NCI-H774 (cell line): Measurements from ENCODE around the gene MINDY4.

Experiments
- DNase-seq: peaks from one replicate; lab custom pipeline; 2025; lab: John Stamatoyannopoulos, UW

Gene MINDY4

DNA sequence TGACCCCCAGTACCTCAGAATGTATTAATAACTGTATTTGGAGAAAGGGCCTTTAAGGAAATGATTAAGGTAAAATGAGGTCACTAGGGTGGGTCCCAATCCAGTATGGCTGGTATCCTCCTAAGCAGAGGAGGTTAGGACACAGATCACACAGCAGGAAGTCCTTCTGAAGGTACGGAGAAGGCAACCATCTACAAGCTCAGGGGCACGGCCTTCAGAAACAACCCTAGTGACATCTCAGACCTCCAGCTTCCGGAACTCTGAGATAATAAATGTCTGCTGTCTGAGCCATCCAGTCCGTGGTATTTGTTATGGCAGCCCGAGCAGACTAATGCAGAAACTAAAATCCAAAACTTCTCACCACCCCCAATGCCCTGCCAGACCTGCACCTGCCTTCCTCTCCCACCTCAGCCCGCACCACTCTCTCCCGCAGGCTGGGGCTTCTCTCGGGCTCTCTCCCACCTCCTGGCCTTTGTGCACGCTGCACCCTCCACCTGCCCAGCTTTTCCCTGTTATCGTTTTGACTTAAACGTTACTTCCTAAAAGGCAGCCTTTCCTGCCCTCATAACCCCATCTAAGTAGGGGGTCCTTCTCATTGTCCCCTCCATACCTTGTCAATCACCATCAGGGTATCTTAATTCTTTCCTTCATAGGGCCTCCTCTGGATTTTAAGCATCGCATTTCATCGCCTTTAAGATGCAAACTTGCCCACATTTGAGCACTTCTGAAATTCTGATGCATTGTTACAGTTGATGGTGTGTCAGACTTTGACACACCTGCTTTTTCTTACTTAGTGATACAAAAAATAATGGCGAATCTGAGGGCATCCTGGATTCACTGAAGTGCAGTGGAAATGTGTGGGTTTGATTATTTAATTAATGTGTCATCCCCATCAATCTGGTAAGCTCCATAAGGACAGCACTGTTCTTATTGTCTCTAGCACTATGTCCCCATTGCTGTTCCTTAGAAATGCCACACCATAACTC, 108.2 kb downstream of the MINDY4 start:
- no peak for DNase-seq

DNA sequence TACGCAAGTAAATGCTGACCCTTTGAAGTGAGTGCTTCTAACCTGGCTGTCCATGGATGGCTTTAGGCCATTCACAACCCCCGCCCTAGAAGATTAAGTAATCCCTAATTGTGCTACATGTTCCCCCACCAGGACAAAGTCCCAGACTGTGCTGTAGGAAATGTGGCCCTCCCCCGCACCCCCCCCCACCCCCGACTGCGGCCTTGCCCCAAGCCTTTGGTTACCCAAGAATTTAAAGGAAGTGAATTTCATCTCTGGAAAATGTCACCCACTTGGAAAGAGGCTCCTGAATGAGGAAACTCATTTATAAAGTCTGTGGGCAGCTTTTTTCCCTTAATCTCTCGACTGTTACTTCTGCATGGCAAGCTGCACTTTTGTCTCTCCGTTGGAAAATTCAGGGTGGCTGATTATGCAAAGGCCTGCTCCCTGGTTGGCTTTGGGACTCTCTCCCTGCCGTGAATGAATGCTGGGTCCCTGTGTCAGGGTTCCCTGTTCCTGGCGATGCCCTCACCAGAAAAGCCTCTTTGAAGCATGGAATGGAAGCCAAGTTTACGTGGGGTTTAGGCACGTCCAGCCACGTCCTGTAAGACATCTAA, 109.0 kb downstream of the MINDY4 start:
- no peak for DNase-seq

DNA sequence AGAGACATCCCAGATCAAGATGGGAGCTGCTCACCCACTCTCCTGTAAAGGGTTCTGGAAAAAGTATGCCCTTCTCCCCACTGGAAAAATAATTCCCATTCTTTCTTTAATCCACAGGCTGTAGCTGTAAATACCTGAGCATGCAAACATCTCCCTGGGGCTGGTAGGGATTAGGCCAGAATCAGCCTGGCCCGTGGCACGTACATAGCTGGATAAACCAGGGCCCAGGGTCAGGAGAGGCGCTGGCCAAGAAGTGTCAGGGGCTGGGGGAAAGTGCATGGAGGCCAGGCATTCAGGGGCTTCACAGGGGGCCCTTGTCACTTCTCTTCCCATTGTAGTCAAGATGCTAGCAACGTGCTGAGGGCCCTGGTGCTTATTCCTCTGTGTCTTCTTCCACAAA, 109.7 kb downstream of the MINDY4 start:
- no peak for DNase-seq

DNA sequence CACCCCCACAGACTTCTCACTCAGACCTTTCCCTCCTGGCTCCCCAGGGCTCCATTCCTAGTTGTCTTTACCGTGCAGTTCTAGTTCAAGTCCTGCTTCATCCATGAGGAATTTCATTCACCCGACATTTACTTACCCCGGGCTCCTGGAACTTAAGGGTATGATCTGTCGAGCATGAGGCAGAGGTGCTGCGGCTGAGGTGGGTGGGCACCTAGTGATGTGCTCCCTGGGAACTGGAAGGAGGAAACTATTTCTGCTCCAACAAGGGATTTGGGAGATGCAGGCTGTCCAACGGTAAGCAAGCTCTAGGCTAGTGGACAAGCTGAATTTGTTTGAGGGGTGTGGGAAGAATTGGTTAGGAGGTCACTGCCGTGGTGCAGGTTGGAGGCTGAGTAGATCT, 110.2 kb downstream of the MINDY4 start:
- no peak for DNase-seq

DNA sequence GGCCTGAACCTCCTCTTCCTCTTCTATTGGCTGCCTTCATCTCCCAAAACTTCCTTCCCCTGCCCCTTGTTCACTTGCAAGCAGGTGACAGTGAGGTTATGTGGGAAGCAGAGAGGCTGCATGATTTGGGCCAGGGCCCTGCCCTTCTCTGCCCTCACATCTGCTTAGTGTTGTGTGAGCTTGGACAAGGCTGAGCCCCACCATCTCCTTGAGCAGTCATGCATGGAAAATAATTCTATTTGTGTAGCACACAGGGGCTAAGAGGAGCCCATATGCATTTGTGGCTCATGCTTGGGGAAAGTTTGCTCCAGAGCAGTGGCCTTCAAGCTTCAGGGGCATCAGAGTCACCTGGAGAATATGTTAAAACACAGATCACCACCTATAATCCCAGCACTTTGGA, 113.7 kb downstream of the MINDY4 start:
- no peak for DNase-seq

DNA sequence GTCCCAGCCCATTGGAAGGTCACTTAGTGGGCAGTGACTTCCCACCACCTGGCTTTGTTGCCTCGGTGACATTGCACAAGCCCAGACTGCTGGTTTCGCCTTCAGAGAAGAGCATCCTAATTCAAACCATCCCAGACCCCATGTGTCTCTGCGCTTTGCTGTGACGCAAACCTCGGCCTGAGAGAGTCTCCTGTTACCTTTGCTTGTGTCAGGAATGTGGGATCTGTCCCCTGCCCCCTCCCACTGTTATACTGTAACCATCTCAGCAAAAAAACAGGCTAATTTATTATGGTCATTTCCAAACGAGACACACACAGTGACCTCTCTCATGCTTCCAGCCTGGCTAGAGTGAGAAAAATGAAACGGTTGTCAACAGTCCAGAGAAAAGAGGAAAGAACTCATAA, 115.4 kb downstream of the MINDY4 start:
- no peak for DNase-seq

DNA sequence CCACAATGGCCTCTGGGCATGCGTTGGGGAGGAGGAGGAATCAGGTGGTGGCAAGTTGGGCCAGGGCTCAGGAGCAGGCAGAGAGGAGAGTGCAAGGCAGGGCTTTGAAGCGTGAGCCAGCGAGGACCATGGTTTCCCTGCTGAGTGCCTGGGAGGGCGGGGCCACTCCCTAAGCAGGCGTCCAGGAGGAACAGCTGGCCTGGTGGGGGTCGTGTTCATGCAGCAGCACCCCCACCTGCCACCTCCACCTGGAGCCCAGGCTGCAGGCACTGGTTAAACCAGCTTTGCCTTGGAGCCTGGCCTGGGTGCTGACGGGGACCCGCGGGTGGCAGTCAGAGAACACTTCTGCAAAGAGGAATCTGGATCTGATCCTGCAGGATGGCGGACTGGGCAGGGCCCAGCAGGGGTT, 116.3 kb downstream of the MINDY4 start:
- DNase-seq, result no peak

DNA sequence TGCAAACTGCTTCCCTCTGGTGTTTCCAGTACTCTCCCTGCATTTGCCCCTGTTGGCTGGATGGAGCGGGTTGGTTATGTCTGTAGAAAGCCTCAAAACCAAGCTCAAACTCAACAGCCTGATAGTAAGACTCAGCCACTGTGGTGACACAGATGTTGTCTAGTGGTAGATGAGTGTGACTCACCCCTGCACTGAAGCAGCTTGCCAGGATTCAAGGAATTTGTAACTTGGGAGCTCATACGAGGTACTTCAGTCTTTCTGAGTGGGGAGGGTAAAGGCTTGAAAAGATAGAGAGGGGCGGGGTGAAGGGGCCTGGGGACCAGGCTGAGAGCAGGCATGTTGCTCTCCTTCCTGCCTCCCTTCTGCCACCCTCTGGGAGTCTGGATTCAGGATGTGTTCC, 117.5 kb downstream of the MINDY4 start:
- DNase-seq, result no peak

DNA sequence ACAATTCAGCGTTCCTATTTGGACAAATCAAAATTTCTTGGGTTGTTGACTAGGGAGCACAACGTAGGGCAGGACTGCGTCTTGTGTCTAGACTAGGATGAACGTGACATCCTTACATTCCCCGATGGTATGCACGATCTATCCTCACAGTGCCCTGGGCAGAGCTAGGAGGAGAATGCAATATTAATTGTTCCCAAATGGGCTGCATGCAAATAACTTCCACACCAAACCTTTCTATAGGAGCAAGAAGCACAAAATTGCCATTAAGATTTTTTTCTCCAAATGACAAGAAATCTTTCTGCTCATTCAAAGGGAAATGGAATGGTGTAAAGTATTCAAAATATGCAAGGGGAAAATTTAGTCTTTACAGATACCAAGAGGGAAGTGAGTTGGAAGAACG, 119.0 kb downstream of the MINDY4 start:
- no peak for DNase-seq

DNA sequence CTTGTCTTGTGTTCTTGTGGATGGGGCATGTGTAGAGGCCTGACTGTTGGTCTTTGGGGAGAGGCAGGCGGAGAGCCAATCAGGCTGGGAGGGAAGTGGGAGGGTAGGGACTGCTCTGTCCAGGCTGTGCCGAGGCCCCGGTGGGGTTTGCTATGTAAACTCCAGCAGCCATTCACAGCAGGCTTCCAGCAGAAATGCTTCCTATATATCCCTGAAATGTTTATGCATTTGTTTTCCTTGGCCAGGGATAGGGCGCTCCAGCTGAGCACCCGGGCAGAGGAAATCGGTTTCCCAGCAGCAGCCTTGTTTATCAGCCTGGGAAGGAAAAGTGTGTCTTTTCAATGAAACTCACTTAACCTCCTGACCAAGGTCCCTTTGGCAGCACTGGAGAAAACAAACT, 122.1 kb downstream of the MINDY4 start:
- DNase-seq, result no peak

DNA sequence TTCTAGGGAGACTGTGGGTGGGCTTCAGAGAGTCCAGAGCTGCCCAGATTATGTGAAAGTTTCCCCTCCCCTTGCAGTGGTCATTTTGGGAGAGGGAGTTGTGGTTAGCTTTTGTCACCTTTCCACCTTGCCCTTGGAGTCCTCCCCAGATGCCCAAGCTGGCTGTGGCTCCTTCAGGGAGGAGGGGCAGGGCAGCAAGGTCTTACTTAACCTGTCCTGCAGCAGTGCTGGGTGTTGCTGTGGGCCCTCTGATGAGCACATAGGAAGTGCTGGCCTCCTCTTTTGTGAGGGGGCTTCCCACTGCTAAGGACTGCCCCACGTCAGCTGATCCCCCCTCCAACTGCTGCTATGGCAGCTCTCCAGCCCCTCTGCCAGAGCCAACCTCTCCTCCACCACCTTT, 122.8 kb downstream of the MINDY4 start:
- DNase-seq, result no peak

DNA sequence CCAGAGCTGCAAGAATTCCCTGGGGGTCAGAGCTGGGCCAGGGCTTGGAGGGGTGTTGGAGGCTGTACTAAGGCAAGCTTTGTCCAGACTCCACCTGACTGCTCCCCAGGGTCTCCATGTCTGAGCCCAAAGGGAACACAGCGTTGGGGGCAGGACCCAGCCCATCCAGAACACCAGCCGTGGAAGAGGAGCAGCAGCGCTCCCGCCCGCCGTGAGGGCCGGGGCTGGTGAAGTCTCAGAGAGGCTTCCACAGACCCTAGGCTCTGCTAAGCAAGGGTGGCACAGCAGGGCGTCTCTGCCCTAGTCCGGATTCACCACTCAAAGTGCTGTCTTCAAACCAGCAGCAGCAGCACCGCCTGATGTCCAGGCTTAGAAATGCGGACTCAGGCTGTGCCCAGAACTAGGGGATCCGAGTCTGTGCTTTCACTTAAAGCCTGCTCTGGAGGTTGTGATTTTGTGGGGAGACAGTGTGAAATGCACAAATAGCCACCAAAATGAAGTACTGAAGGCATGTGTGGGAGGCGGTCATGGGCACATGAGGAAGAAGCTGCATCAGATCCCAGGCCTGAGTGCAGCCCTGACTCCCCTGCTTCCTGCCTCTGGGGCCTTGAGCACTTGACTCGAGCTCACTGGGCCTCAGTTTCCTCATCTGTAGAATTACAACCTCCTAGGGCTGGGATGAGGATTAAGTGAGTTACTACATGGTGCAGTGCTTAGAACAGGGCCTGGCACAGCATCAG, 123.8 kb downstream of the MINDY4 start:
- no peak for DNase-seq

DNA sequence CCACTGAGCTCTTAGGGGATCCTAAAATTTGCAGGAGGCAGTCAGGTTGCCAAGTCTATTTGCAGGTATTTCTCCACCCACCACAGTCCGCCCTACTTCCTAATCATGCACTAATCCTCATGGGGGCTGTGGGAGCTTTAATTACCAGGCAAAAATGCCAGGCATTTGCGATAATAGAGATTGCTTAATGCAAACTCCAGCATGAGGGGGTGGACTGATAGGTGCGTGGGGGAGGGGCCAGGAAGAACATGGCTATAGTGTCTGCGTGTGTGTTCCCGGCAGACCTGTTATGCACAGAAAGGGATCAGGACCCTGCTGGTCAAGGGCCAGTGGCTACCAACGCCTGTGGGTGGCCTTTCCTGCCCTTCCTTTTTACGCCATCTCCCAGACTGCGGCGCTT, 124.8 kb downstream of the MINDY4 start:
- no peak for DNase-seq

DNA sequence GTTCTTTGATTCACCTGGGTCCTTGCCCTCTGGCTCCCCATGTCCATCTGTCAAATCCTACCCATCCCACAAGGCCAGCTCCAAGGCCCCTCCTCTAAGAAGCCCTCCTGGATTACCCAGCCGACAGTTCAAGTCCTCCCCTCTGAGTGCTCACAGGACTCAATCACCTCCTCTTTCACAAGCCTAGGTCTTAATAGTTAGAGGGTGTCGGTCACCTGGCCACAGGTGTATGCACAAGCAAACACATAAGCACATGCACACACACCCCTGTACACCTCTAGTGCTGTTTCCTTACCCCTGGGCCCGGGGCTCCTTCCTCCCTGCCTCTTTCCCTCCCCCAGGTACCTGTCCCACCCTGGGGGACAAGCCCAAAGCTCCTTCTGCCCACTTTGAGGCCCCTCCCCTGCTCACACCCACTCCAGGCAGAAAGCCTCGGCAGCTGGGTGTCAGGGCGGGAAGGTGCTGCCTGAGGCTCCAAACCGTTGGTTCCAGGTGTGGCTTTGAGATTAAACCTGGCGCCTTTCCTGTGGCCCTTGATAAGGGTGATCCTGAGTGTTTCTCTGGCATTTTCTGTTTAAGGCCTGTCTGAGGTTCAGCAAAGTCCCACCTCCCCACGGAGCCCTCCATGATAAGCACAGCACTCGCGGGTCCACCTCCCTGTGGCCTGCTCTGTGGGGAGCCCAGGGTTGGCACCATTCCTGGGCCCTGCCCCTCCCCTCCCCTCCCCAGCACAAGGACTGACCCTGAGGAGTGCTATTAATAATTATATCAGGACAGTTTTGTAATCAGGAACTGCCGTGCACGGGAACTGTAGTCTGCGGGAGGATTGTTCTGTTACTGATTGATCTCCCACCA, 125.8 kb downstream of the MINDY4 start:
- DNase-seq, result no peak

DNA sequence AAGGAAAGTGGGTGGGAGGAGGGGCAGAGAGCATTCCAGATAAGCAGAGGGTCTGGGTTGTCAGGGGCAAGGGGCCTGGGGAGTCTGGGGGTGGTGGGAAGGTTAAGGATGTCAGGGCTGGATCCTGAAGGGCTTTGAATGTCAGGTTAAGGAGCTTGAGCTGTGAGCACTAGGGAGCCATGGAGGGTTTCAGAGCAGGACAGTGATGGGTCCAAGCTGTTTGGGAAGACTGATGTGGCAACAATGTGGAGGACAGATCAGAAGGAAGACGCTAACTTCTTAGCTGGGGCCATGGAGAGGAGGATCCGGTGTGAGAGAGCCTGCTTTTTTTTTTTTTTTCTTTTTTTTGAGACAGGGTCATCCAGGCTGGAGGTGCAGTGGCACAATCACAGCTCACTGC, 126.6 kb downstream of the MINDY4 start:
- DNase-seq, result no peak

DNA sequence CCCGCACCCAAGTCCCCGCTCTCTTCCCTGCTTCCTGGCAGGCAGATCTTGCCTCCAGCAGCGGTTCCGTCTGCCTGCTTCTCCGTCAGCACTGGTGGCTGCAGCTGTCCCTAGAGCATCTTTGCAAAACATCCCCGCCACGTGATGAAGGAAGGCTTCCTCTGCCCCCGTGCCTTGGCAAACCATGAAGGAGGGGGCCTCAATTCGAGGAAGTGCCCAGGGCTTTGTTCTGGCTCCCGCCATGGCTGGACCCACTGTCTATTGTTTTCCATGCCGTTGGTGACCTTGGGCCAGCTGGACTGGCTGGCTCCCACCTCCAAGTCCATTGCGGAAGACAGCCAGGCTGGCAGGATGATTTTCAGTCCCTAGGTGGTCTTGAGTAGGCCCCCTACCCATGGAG, 127.2 kb downstream of the MINDY4 start:
- DNase-seq, result no peak

DNA sequence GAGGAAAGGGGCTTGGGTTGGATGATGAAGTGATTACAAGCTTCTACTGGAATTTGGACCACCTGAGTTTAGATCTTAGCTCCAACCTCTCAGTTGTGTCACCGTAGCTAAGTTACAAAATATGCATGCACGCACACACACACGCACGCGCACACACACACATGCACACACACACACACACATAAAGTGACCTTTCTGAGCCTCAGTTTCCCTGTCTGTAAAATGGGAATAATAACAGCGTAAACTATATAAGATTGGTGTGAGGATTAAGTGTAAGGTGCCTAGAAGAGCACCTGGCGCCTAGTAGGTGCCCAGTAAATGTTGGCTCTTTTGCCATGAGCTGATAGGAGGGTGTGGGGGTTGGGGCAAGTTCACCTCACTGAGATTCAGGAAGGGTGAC, 127.8 kb downstream of the MINDY4 start:
- no peak for DNase-seq

DNA sequence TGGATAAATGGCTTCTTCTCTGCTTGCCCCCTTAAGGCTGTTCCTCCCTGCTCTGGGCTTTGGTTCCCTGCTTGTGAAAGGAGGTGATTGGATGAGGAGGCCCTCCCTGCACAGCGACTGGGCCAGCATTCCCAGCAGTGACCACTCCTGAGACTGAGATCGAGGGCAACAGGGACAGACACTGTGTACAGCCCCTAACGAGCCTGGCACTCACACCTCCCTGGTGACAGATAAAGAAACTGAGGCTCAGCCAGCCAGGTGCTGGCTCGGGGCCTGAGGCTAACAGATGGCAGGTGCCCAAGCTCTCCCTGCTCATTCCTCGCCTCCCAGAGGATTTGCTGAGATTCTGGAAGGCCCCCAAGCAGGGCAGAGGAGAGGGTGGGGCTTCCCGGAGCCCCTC, 128.4 kb downstream of the MINDY4 start:
- no peak for DNase-seq

DNA sequence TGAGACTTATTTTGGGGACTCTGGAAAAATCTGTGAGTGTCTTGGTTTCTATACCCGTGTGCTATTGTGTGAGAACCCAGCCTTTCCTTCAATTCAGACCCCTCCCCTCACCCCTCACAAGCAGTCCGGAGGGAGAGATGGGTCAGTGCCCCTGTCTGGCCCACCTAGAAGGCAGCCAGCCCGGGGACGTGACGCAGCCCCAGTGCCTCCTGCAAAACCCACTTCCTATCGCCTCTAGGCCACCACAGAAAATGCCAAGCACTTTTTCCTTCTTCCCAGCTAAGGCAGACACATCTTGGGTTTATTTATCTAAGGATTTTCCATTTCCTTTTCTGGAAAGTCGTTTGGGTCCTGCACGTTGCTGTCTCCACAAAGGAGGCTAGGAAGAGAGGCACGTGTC, 128.8 kb downstream of the MINDY4 start:
- no peak for DNase-seq

DNA sequence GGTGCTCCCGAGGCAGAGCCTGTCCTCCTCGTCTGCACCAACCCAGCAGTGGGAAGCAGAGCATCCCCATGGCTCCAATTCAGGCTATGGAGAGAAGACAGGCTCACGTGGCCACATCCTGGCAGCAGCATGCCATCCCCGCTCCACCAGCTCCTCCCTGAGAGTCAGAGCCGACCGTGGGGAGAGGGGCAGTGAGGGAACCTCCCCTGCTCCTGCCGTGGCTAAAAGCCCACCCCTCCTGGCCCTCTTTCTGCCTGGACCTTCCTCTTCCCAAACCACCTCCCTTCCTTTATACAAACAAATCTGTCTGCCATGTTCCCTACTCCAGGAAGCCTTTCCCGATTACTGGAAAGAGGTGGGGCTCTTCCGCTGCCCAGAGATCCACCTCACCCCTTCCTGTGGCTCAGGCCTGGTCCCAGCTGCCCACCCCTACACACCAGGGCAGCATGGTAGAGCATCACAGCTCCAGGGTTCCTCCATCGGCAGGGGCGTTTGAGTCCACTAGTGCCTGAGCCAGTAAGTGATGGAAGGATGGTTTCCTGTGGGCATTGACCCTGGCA, 129.7 kb downstream of the MINDY4 start:
- DNase-seq, result no peak

DNA sequence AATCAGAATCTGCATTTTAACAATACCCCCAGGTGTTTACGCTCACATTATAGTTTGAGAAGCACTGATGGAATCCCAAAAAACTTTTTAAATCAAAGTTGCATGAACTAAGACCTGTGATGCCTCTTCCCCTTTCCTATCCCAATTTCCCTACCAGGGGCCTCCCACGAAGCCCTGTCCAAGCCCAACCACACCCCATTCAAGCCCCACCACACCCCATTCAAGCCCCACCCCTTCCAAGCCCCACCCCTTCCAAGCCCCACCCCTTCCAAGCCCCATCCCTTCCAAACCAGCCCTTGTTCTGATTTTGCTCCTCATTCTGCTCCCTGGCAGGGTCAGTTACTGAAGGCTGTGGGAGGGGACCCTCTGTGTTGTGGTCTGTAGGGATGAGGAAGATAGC, 130.6 kb downstream of the MINDY4 start:
- DNase-seq, result no peak

DNA sequence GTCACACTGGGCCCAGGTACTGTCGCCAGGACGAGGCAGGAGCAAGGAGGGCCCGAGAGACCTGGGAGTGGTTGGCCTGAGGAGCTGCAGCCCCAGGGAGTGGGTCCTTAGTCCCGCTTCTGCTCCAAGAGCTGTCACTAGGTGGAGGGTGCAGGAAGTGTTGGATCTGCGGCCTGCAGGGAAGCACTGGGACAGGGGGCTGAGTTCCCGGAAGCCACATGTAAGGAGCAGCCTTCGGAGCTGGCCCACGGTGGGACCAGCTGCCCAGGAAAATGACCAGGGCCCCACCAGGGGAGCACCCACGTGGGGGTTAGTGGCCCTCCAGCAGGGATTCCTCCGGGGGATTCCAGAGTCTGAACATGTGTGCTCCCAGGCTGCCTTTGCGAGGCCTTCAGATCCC, 131.2 kb downstream of the MINDY4 start:
- DNase-seq, result no peak
